GM12891 (cell line): ENCODE measurements around the gene SMYD1.

Source experiments
- POLR2A ChIP-seq: IDR thresholded peaks from 2 replicates; pipeline ENCODE4 v1.6.1; 2011; ENCODE audit warnings: low read depth, low read length, control low read depth
- TAF1 ChIP-seq: IDR thresholded peaks from 2 replicates; pipeline ENCODE4 v1.6.1; 2011; ENCODE audit warnings: low read depth, low read length, control low read depth

DNA sequence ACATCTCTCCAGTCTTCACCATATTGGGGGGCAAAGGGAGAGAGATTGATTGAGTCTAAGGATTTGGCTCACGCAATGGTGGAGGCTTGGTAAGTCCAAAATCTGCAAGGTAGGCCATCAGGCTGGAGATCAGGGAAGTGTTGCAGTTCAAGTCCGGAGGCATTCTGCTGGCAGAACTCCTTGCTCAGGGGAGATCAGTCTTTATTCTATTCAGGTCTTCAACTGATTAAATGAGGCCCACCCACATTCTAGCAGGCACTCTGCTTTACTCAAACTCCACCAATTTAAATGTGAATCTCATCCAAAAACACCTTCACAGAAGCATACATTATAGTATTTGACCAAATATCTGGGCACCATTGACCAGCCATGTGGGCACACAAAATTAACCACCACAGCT is 21.4 kb downstream of the SMYD1 start:
- TF ChIP-seq POLR2A (no peak), TAF1 (no peak)
